GM21576 (cell line): Measurements from ENCODE around the gene IL12B.
"Not testable (repeated sequence)": the region's sequence is repeated elsewhere in the genome, so short reads cannot be mapped to it uniquely, and the experiment has no call there.

ENCODE experiments used
- ATAC-seq: cut with Tn5 transposase; IDR thresholded peaks from one replicate; pipeline ENCODE4 v1.9.1; 2021; ENCODE audit warnings: mild to moderate bottlenecking, moderate library complexity; ENCODE audit not compliant: unreplicated experiment

IL12B gene

GRCh38 chr5:159301466-159301865 lies 28.8 kb downstream of the IL12B start:
- no peak for ATAC-seq

GRCh38 chr5:159297300-159297699 lies 33.0 kb downstream of the IL12B start:
- not testable (repeated sequence) for ATAC-seq

GRCh38 chr5:159294921-159295320 lies 35.4 kb downstream of the IL12B start:
- no peak for ATAC-seq

- no peak for ATAC-seq
Measured at GRCh38 chr5:159290741-159291140, 39.5 kb downstream of the IL12B start.

GRCh38 chr5:159286420-159287035 lies 43.8 kb downstream of the IL12B start:
- ATAC-seq = no peak

- no peak for ATAC-seq
Measured at GRCh38 chr5:159274676-159275075, 55.6 kb downstream of the IL12B start.

GRCh38 chr5:159273923-159274322 lies 56.4 kb downstream of the IL12B start:
- no peak for ATAC-seq

- ATAC-seq = no peak
Measured at GRCh38 chr5:159269723-159270122, 60.6 kb downstream of the IL12B start.

GRCh38 chr5:159266764-159267163 lies 63.5 kb downstream of the IL12B start:
- not testable (repeated sequence) for ATAC-seq
